HG02759 (cell line): ENCODE measurements around the gene PCSK1N.
"Not testable (repeated sequence)": the region's sequence is repeated elsewhere in the genome, so short reads cannot be mapped to it uniquely, and the experiment has no call there.

Source experiments
- ATAC-seq: cut with Tn5 transposase; IDR thresholded peaks from one replicate; pipeline ENCODE4 v1.9.1; 2021; ENCODE audit warnings: mild to moderate bottlenecking, moderate library complexity; ENCODE audit not compliant: unreplicated experiment

PCSK1N gene

DNA sequence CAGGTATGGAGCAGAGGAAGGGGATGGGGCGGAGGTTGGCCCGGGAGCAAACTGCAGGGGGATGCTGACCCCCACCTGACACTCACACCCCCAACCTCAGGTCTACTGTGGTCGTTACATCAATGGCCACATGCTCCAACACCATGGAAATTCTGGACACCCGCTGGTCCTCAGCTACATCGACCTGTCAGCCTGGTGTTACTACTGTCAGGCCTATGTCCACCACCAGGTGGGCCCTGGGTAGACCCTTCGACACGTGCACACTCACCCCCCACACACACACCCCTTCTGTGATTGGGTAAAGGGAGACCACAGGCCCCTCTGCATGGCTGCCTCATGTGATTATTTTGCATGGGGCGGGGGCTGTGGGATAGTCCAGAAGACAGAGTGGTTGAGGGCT, 11.3 kb downstream of the PCSK1N start:
- ATAC-seq: no peak

DNA sequence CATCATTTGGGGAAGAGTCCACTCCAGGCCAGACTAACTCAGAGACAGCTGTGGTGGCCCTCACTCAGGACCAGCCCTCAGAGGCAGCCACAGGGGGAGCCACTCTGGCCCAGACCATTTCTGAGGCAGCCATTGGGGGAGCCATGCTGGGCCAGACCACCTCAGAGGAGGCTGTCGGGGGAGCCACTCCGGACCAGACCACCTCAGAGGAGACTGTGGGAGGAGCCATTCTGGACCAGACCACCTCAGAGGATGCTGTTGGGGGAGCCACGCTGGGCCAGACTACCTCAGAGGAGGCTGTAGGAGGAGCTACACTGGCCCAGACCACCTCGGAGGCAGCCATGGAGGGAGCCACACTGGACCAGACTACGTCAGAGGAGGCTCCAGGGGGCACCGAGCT, 12.4 kb downstream of the PCSK1N start:
- ATAC-seq: no peak

GRCh38 chrX:48819394-48819793, 16.0 kb downstream of the PCSK1N start:
- ATAC-seq: not testable (repeated sequence)

GRCh38 chrX:48818866-48819265, 16.5 kb downstream of the PCSK1N start:
- no peak for ATAC-seq

- ATAC-seq: no peak
Measured at GRCh38 chrX:48818098-48818497, 17.3 kb downstream of the PCSK1N start.

GRCh38 chrX:48816014-48816810, 19.2 kb downstream of the PCSK1N start:
- ATAC-seq: no peak

GRCh38 chrX:48815266-48815665, 20.1 kb downstream of the PCSK1N start:
- no peak for ATAC-seq

- ATAC-seq: no peak
Measured at GRCh38 chrX:48814722-48815121, 20.7 kb downstream of the PCSK1N start.

DNA sequence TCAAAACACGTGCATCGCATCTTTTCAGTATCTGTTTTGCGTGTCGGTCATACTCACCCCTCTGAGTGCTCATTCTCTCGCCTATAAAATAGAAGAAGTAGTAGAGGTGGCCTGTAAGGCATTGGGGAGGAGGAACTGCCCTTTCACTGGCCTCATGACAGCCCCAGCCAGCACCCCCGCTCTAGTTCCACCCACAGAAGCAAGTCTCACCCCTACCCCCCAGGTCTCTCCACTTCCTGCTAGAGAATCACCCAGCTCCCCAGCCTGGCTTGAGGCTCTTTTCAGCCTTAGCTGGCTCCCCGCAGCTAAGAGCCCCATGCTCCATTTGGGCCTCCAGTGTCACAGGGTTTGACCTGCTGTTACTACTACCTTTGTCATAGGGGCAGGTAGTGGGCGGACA, 21.8 kb downstream of the PCSK1N start:
- no peak for ATAC-seq

GRCh38 chrX:48806081-48806480, 29.3 kb downstream of the PCSK1N start:
- no peak for ATAC-seq

GRCh38 chrX:48802905-48803200, 32.6 kb downstream of the PCSK1N start:
- ATAC-seq: no peak

GRCh38 chrX:48802089-48802904, 33.1 kb downstream of the PCSK1N start:
- peak; percentile 46 for ATAC-seq

GRCh38 chrX:48801280-48802088, 33.9 kb downstream of the PCSK1N start, which contains the start of gene HDAC6:
Gene HDAC6, plus strand, starts transcription at chrX:48802067. Its CDS starts 626 bp downstream, at chrX:48802693.
- ATAC-seq: peak; percentile 87

- no peak for ATAC-seq
Measured at GRCh38 chrX:48800574-48801279, 34.7 kb downstream of the PCSK1N start.

DNA sequence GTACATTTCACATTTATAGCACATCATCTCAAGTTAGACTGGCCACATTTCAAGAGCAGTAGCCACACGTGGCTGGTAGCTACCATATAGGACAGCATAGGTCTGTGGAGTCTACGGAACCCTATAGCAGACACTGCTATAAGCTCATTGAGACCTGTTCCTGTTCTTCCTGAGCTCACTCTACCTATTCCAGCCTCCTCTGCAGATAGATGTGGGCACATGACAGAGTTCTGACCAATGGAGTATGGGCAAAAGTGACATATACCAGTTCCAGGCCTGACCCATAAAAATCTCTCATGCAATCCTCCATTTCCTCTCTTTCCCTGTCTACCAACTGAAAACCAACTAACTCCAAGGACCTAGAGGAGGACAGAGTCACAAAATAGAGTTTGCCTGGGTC, 37.1 kb downstream of the PCSK1N start:
- no peak for ATAC-seq

- no peak for ATAC-seq
Measured at GRCh38 chrX:48794911-48795515, 40.4 kb downstream of the PCSK1N start.

DNA sequence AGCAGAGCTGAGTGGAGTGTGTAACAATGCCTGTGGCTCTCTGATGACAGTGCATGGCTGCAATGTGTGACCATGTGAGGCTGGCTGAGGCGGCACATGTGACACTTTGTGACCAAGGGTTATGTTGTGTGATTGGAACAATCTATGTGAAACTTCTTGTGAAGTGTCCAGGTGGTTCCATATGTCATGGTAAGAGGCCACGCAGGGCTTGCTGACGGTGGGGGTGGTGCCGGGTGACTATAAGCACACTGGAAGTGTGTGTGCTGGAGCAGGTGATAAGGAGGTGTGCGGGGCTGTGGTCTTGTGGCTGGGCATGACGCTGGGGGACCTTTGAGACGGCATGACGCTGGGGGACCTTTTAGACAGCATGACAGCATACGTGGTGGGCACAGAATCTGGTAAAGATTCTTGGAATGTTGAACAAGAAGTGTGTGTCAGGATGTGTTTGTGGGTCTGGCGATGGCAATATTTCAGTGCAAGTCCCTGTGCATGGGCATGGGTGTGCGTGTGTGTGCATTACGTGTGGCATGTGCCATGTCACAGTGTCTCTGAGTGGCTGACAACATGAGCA, 41.0 kb downstream of the PCSK1N start:
- ATAC-seq: no peak

DNA sequence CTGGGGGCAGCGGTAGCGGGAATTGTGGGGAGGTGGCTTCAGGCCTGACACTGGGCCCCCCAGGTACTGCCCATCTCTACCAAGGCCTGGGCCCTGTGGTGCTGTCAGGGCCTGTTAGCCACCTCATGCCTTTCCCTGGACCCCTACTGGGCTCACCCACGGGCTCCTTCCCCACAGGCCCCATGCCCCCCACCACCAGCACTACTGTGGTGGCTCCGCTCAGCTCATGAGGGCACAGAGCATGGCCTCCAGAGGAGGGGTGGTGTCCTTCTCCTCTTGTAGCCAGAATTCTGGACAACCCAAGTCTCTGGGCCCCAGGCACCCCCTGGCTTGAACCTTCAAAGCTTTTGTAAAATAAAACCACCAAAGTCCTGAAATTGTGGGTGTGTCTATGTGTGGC, 41.5 kb downstream of the PCSK1N start:
- ATAC-seq: no peak

DNA sequence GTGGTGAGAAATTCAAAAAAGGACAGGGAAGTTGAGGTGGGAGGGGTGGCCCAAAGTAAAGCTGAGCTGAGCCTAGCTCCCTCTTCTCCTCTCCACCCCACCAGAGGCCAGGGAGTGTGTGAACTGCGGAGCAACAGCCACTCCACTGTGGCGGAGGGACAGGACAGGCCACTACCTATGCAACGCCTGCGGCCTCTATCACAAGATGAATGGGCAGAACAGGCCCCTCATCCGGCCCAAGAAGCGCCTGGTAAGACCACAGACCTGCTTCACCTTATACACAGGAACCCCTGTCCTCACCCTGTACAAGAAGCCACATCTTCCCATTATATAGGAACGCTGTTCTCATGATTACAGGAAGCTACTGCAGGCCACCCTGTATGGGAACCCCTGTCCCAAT, 43.2 kb downstream of the PCSK1N start:
- no peak for ATAC-seq
